Measurements from ENCODE around the gene ARHGEF2. TPM values are rescaled to one million over a fixed set of nuclear protein-coding genes. Genes with fewer than 3 reads are reported as not detected.

Gene ARHGEF2
- total and polyA plus RNA-seq, 9 of the 15 experiments (the other 6 are each of a cell fraction or from before 2014, with no cell fraction given): 7.1 to 162 (median 62.2) TPM

GRCh38 chr1:155983191-155984024 is 5.1 kb upstream of the ARHGEF2 start (continued):
- TF ChIP-seq ZBTB7A (IDR thresholded peaks at IDR 0.05; ENCODE audit: borderline replicate concordance, control insufficient read depth, low read depth, low read length) (no peak), ZNF354B (CRISPR knock-in tag; IDR thresholded peaks at IDR 0.05) (no peak), TOE1 (IDR thresholded peaks at IDR 0.05; ENCODE audit: borderline replicate concordance) (peak; percentile 73; the same call in 1 of the 2 replicates), TOE1 (CRISPR knock-in tag; IDR thresholded peaks at IDR 0.05; ENCODE audit: borderline replicate concordance, low read depth) (no peak), EP400 (IDR thresholded peaks at IDR 0.05) (peak; percentile 78), NR4A1 (CRISPR knock-in tag; IDR thresholded peaks at IDR 0.05) (no peak), NR4A1 (tag; IDR thresholded peaks at IDR 0.05) (0 out of 2 replicates have a peak, but pooled peaks have one; percentile 37), HEY1 (CRISPR knock-in tag; IDR thresholded peaks at IDR 0.05; ENCODE audit: borderline replicate concordance) (no peak), CEBPG (CRISPR knock-in tag; IDR thresholded peaks at IDR 0.05) (peak; percentile 96), CEBPG (tag; conservative IDR thresholded peaks at IDR 0.05 in 1 of 2, IDR thresholded peaks at IDR 0.05 in 1 of 2) (peak; percentile 69 to 99), ARID3B (CRISPR knock-in tag; IDR thresholded peaks at IDR 0.05; ENCODE audit: borderline replicate concordance) (no peak), ZBTB43 (CRISPR knock-in tag; IDR thresholded peaks at IDR 0.05) (no peak), SRSF9 (IDR thresholded peaks at IDR 0.05; ENCODE audit: borderline replicate concordance, low read depth, low read length) (no peak), ZC3H8 (IDR thresholded peaks at IDR 0.05) (no peak), MIER1 (IDR thresholded peaks at IDR 0.05; ENCODE audit: low read depth) (no peak), HCFC1 (IDR thresholded peaks at IDR 0.05; ENCODE audit: low read depth, low read length) (no peak), TBP (optimal IDR thresholded peaks at IDR 0.05; ENCODE audit: low read depth, low read length) (no peak), ELF2 (CRISPR knock-in tag; IDR thresholded peaks at IDR 0.05) (0 out of 2 replicates have a peak, but pooled peaks have one; percentile 12), GABPA (tag; conservative IDR thresholded peaks at IDR 0.05; ENCODE audit: low read depth) (peak; percentile 79), SRF (CRISPR knock-in tag; IDR thresholded peaks at IDR 0.05) (peak in 1 of 2 experiments; percentile 71; a peak in 1 of 4 replicates), CBFB (CRISPR knock-in tag; IDR thresholded peaks at IDR 0.05) (no peak), CCNT2 (IDR thresholded peaks at IDR 0.05; ENCODE audit: borderline replicate concordance, extremely low read depth, insufficient read length, low read depth, low read length) (no peak), ZNF584 (CRISPR knock-in tag; IDR thresholded peaks at IDR 0.05; ENCODE audit: low read depth) (0 out of 2 replicates have a peak, but pooled peaks have one; percentile 28), MCM7 (IDR thresholded peaks at IDR 0.05) (no peak)
- TF ChIP-seq, protein P1, sequence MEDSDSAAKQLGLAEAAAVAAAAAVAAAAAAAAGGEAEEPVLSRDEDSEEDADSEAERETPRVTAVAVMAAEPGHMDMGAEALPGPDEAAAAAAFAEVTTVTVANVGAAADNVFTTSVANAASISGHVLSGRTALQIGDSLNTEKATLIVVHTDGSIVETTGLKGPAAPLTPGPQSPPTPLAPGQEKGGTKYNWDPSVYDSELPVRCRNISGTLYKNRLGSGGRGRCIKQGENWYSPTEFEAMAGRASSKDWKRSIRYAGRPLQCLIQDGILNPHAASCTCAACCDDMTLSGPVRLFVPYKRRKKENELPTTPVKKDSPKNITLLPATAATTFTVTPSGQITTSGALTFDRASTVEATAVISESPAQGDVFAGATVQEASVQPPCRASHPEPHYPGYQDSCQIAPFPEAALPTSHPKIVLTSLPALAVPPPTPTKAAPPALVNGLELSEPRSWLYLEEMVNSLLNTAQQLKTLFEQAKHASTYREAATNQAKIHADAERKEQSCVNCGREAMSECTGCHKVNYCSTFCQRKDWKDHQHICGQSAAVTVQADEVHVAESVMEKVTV (CRISPR knock-in tag; IDR thresholded peaks at IDR 0.05): peak; percentile 39; the same call in 1 of the 2 replicates

All from K562 (cell line).